Tibial nerve (tissue), 4 donors: ENCODE measurements around the gene FRYL. TPM values are rescaled to one million over a fixed set of nuclear protein-coding genes. Genes with fewer than 3 reads are reported as not detected.

Experiments used
- DNase-seq, 2 donors: peaks; one replicate each; pipeline ENCODE4 v3.0.0-alpha.2; 2019; ENCODE audit warnings: low spot score in 2 of 2
- H3K27ac ChIP-seq, 4 donors: fragments of 200-600 bp; sonication (generic) in 3 of 4; one replicate each; pipeline ENCODE4 v1.5.1; 2017 to 2019; ENCODE audit warnings: mild to moderate bottlenecking in 1 of 4
- H3K27me3 ChIP-seq, 2 donors: fragments of 200-600 bp; sonication (generic) in 1 of 2; one replicate each; pipeline versions ENCODE4 v1.5.1 to v1.6.0; 2017 to 2019
- H3K36me3 ChIP-seq, 3 donors: fragments of 200-600 bp; sonication (generic); one replicate each; pipeline ENCODE4 v1.5.1; 2018 to 2019
- H3K4me1 ChIP-seq, 4 donors: fragments of 200-600 bp; sonication (generic) in 3 of 4; one replicate each; pipeline ENCODE4 v1.5.1; 2017 to 2019
- H3K4me3 ChIP-seq, 4 donors: fragments of 200-600 bp; sonication (generic) in 3 of 4; one replicate each; pipeline ENCODE4 v1.5.1; 2017 to 2019; ENCODE audit warnings: mild to moderate bottlenecking in 1 of 4, moderate library complexity in 1 of 4
- H3K9me3 ChIP-seq, 4 donors: fragments of 200-600 bp; sonication (generic) in 3 of 4; one replicate each; pipeline ENCODE4 v1.5.1; 2017 to 2019
- EP300 ChIP-seq, 2 donors: sonication (generic); formaldehyde crosslinking; IDR thresholded peaks; one replicate each; pipeline ENCODE4 v1.6.1; 2017; ENCODE audit warnings: antibody characterized with exemption in 2 of 2, mild to moderate bottlenecking in 1 of 2
- POLR2A ChIP-seq, 2 donors: fragments of 450-650 bp; IDR thresholded peaks; one replicate each; pipeline ENCODE4 v1.6.1; 2017; ENCODE audit warnings: antibody characterized with exemption in 2 of 2, mild to moderate bottlenecking in 2 of 2, moderate library complexity in 2 of 2
- WGBS, 2 donors: methylation state at CpG; one replicate each; pipeline ENCODE4 v1.1.5; 2018; 5-methylcytosine and 5-hydroxymethylcytosine counted together
- total RNA-seq, 4 donors: library from RNA; depleted of rRNA; stranded (reverse); fragments of >200 nt; gene quantifications; one replicate each; pipeline ENCODE4 v1.1.0, GENCODE V29; 2016
- TF ChIP-seq, protein P1 (sequence below), 5 experiments: fragments of 200-600 bp in 3 of 5; fragments of 450-650 bp in 2 of 5; sonication (generic) in 3 of 5; IDR thresholded peaks; one replicate each; pipeline ENCODE4 v1.5.1; 2016 to 2019; ENCODE audit warnings: antibody characterized with exemption in 5 of 5, mild to moderate bottlenecking in 3 of 5, moderate library complexity in 2 of 5

Gene FRYL
- total RNA-seq, 4 donors from 2014 or later = 88.3 to 122 (median 99.7) TPM

GRCh38 chr4:48792348-48793006, 12.4 kb upstream of the FRYL start:
- no peaks in the 10 kb centered on the region for H3K27me3 ChIP-seq
- 75 to 80% methylated on average over 5 of the region's 5 CpGs for WGBS, 2 donors
- H3K27ac ChIP-seq = no peak overlapping the region
- H3K4me1 ChIP-seq = no peaks in the 10 kb centered on the region
- no peaks in the 10 kb centered on the region for H3K9me3 ChIP-seq
- no peak for DNase-seq
- no peak for TF ChIP-seq POLR2A (IDR thresholded peaks at IDR 0.05)
- TF ChIP-seq, protein P1, sequence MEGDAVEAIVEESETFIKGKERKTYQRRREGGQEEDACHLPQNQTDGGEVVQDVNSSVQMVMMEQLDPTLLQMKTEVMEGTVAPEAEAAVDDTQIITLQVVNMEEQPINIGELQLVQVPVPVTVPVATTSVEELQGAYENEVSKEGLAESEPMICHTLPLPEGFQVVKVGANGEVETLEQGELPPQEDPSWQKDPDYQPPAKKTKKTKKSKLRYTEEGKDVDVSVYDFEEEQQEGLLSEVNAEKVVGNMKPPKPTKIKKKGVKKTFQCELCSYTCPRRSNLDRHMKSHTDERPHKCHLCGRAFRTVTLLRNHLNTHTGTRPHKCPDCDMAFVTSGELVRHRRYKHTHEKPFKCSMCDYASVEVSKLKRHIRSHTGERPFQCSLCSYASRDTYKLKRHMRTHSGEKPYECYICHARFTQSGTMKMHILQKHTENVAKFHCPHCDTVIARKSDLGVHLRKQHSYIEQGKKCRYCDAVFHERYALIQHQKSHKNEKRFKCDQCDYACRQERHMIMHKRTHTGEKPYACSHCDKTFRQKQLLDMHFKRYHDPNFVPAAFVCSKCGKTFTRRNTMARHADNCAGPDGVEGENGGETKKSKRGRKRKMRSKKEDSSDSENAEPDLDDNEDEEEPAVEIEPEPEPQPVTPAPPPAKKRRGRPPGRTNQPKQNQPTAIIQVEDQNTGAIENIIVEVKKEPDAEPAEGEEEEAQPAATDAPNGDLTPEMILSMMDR (IDR thresholded peaks at IDR 0.05) = no peak
- no peak for TF ChIP-seq EP300 (IDR thresholded peaks at IDR 0.05)
- no peaks in the 10 kb centered on the region for H3K36me3 ChIP-seq
- H3K4me3 ChIP-seq = no peak overlapping the region

DNA sequence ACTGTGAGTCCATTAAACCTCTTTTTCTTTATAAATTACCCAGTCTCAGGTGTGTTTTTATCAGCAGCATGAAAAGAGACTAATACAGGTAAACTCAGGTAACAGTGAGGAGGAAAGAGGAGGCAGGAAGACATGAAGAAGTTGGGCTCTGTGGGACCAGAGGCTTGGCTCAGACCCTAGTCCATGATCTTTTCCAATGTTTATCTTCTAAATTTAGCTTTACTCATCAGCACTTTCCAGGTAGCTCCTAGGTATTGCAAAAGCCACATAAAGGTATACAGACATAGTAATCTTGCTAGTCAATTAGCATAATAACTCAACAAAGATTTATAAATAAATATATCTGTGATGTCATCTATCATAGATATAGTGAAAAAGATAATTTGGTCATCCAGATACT, 11.2 kb upstream of the FRYL start:
- no peak for DNase-seq
- Histone ChIP-seq H3K27me3 (no peaks in the 10 kb centered on the region), H3K4me1 (no peaks in the 10 kb centered on the region), H3K27ac (no peak overlapping the region), H3K4me3 (no peak overlapping the region), H3K9me3 (no peaks in the 10 kb centered on the region), H3K36me3 (no peaks in the 10 kb centered on the region)
- TF ChIP-seq EP300 (IDR thresholded peaks at IDR 0.05) (no peak), POLR2A (IDR thresholded peaks at IDR 0.05) (no peak)
- TF ChIP-seq, protein P1 (IDR thresholded peaks at IDR 0.05) = no peak

- no peak overlapping the region for H3K4me3 ChIP-seq
- H3K4me1 ChIP-seq = no peaks in the 10 kb centered on the region
- H3K27ac ChIP-seq = no peak overlapping the region
- H3K36me3 ChIP-seq = no peaks in the 10 kb centered on the region
- TF ChIP-seq POLR2A (IDR thresholded peaks at IDR 0.05) (no peak), EP300 (IDR thresholded peaks at IDR 0.05) (no peak)
- TF ChIP-seq, protein P1 (IDR thresholded peaks at IDR 0.05) = no peak
- H3K9me3 ChIP-seq = no peaks in the 10 kb centered on the region
- H3K27me3 ChIP-seq = no peaks in the 10 kb centered on the region
- DNase-seq = no peak
Measured at GRCh38 chr4:48790561-48790960, 10.5 kb upstream of the FRYL start.

DNA sequence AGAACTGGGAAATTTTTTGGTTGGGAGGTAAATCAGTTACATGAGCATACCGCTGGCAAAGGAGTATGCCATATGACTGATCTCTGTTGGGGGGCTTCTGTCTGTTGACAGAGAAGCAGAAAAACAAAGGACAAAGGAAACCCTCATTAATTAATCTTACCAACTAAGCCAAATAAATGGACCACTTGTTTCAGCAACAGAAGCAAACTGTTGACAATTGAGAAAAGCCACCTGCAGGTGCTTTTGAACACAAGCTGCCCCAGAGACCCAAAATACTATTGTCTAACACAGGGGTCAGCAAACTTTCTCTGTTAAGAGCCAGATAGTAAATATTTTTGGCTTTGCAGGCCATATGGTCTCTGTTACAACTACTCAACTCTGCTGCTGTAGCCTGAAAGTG, 7.0 kb upstream of the FRYL start:
- H3K27me3 ChIP-seq = no peaks in the 10 kb centered on the region
- H3K27ac ChIP-seq = no peak overlapping the region
- WGBS, 2 donors = 47 to 58% methylated on average over 1 of the region's 1 CpG
- H3K9me3 ChIP-seq = no peaks in the 10 kb centered on the region
- no peak for DNase-seq
- H3K4me1 ChIP-seq = no peaks in the 10 kb centered on the region
- H3K4me3 ChIP-seq = no peak overlapping the region
- TF ChIP-seq EP300 (IDR thresholded peaks at IDR 0.05) = no peak
- TF ChIP-seq, protein P1 (IDR thresholded peaks at IDR 0.05) = no peak
- no peak for TF ChIP-seq POLR2A (IDR thresholded peaks at IDR 0.05)
- no peaks in the 10 kb centered on the region for H3K36me3 ChIP-seq

GRCh38 chr4:48786549-48786948, 6.5 kb upstream of the FRYL start:
- no peak for DNase-seq
- Histone ChIP-seq H3K27me3 (no peaks in the 10 kb centered on the region), H3K9me3 (no peaks in the 10 kb centered on the region), H3K36me3 (no peaks in the 10 kb centered on the region), H3K4me1 (peaks cover 0 to 2% (median 0%) of the 10 kb centered on the region in 4 donors), H3K27ac (no peak overlapping the region), H3K4me3 (no peak overlapping the region)
- 92 to 93% methylated on average over 2 of the region's 2 CpGs for WGBS, 2 donors
- TF ChIP-seq EP300 (IDR thresholded peaks at IDR 0.05) (no peak), POLR2A (IDR thresholded peaks at IDR 0.05) (no peak)
- TF ChIP-seq, protein P1 (IDR thresholded peaks at IDR 0.05) = no peak
